T-cell (primary cell): ENCODE measurements around the gene IL4R. TPM values are rescaled to one million over a fixed set of nuclear protein-coding genes. Genes with fewer than 3 reads are reported as not detected.
A peak's percentile ranks its signal among the peaks of the same experiment; 100 is the strongest.

Source experiments
- ATAC-seq, 4 experiments: fragments of 200-7000 bp in 3 of 4; fragments of 150-1000 bp in 1 of 4; cut with Tn5 transposase; replicated peaks in 1 of 4; 1 replicate in 3 of 4; 2 replicates in 1 of 4; pipeline ENCODE4 v1.10.0; 2021; ENCODE audit warnings: moderate library complexity in 3 of 4, mild to moderate bottlenecking in 2 of 4, moderate number of reproducible peaks in 1 of 4
- CTCF ChIA-PET, 2 donors: fragments of 300-600 bp; sonication (Branson Sonifier 250); formaldehyde crosslinking; loops; one replicate each; lab custom pipeline; 2022; ENCODE audit warnings: antibody characterized with exemption in 2 of 2; lab: Charles Lee
- POLR2A ChIA-PET, 2 donors: fragments of 300-600 bp; sonication (Branson Sonifier 250); formaldehyde crosslinking; loops; one replicate each; lab custom pipeline; 2022; ENCODE audit warnings: antibody characterized with exemption in 2 of 2; lab: Charles Lee
- DNase-seq, 35 experiments: peaks; one replicate each; pipeline versions ENCODE4 v3.0.0 to v3.0.0-alpha.2; 2013 to 2023
- H3K27ac ChIP-seq: one replicate; pipeline ENCODE4 v1.5.1; 2013; ENCODE audit warnings: low read length
- H3K27me3 ChIP-seq, 2 experiments: replicated peaks in 1 of 2; 1 replicate in 1 of 2; 2 replicates in 1 of 2; pipeline versions ENCODE4 v1.6.1 to v1.7.0; 2013; ENCODE audit warnings: low read length in 1 of 2, mixed read lengths in 1 of 2; ENCODE audit not compliant: control insufficient read depth in 2 of 2, insufficient read depth in 2 of 2; ENCODE audit errors: extremely low read depth in 1 of 2
- H3K36me3 ChIP-seq, 2 donors: 1 replicate in 1 of 2; 2 replicates in 1 of 2; pipeline versions ENCODE4 v1.6.1 to v1.7.0; 2013; ENCODE audit warnings: low read length in 1 of 2; ENCODE audit not compliant: control insufficient read depth in 2 of 2, insufficient read depth in 1 of 2; ENCODE audit errors: extremely low read depth in 1 of 2
- H3K4me1 ChIP-seq, 2 experiments: 1 replicate in 1 of 2; 2 replicates in 1 of 2; pipeline versions ENCODE4 v1.6.1 to v1.7.0; 2013; ENCODE audit warnings: low read length in 2 of 2, mixed read lengths in 1 of 2; ENCODE audit not compliant: insufficient read depth in 2 of 2, control insufficient read depth in 1 of 2; ENCODE audit errors: extremely low read depth in 1 of 2
- H3K4me3 ChIP-seq, 2 donors: 1 replicate in 1 of 2; 2 replicates in 1 of 2; pipeline versions ENCODE4 v1.5.1 to v1.7.0; 2013; ENCODE audit warnings: mild to moderate bottlenecking in 2 of 2, low read length in 1 of 2, moderate library complexity in 1 of 2; ENCODE audit not compliant: control insufficient read depth in 1 of 2; ENCODE audit errors: extremely low read depth in 1 of 2
- H3K9me3 ChIP-seq: 2 replicates; pipeline ENCODE4 v1.7.0; 2013
- H3K27ac Mint-ChIP-seq, 2 donors: one replicate each; pipeline ENCODE4 v1.8.0; 2020 to 2021; ENCODE audit warnings: mild to moderate bottlenecking in 2 of 2, mixed read lengths in 2 of 2
- H3K27me3 Mint-ChIP-seq, 2 donors: one replicate each; pipeline ENCODE4 v1.8.0; 2021 to 2022; ENCODE audit warnings: mixed read lengths in 2 of 2
- H3K36me3 Mint-ChIP-seq: one replicate; pipeline ENCODE4 v1.8.0; 2021; ENCODE audit warnings: mixed read lengths
- H3K4me1 Mint-ChIP-seq, 3 donors: one replicate each; pipeline ENCODE4 v1.8.0; 2020 to 2022; ENCODE audit warnings: mixed read lengths in 3 of 3, mild to moderate bottlenecking in 1 of 3
- H3K4me3 Mint-ChIP-seq, 3 donors: one replicate each; pipeline ENCODE4 v1.8.0; 2020 to 2022; ENCODE audit warnings: mild to moderate bottlenecking in 3 of 3, mixed read lengths in 3 of 3, moderate library complexity in 3 of 3
- H3K9me3 Mint-ChIP-seq, 3 donors: one replicate each; pipeline ENCODE4 v1.8.0; 2020 to 2022; ENCODE audit warnings: mixed read lengths in 3 of 3
- WGBS: methylation state at CpG from one replicate; pipeline ENCODE4 v1.1.5; 2013; ENCODE audit warnings: missing lambda C conversion rate; ENCODE audit not compliant: insufficient coverage; 5-methylcytosine and 5-hydroxymethylcytosine counted together
- total RNA-seq, 35 experiments: library from RNA in 6 of 35; stranded (reverse) in 6 of 35; fragments of 120-200 nt in 1 of 35; gene quantifications; one replicate each; pipeline versions ENCODE4 v1.2.1 to v1.2.4 and lab custom pipeline; 2013 to 2026

Gene IL4R
- total RNA-seq, 5 donors from 2014 or later (not counting 1 experiment from before 2014, with no cell fraction given), result 186 to 281 (median 221) TPM

DNA sequence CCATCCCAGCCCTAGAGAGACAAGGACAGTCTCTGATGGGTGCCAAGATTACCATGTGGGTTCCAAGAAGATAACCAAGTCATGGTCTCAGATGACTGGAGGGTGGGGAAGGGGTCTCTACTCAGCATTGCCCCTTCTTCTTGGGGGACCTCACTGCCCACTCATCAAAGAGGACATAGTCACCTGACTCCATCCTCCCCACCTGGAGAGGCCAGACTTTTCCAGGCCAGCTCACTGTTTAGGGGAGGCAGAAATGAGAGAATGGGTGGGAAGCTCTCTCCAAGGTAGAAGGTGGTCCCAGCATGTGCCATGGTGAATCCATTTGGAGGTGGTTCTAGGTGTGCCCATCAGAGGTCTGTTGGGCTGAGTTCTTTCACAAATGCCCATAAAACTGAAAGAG lies 67.5 kb downstream of the IL4R start:
- no peaks in the 10 kb centered on the region for H3K36me3 ChIP-seq
- Mint-ChIP-seq H3K4me1 (peaks cover 44 to 54% (median 49%) of the 10 kb centered on the region in 3 donors), H3K27me3 (no peaks in the 10 kb centered on the region), H3K4me3 (no peak overlapping the region), H3K36me3 (peaks cover 5% of the 10 kb centered on the region), H3K27ac (no peak overlapping the region), H3K9me3 (peaks cover 5 to 9% (median 7%) of the 10 kb centered on the region in 3 donors)
- no peak overlapping the region for H3K27ac ChIP-seq
- ChIA-PET CTCF (no interaction called here), POLR2A (no interaction called here)
- no peak overlapping the region for H3K4me3 ChIP-seq
- H3K27me3 ChIP-seq, result no peaks in the 10 kb centered on the region
- DNase-seq (no peak), ATAC-seq (no peak)
- peaks cover 17 to 69% of the 10 kb centered on the region in 2 experiments for H3K4me1 ChIP-seq
- no peaks in the 10 kb centered on the region for H3K9me3 ChIP-seq

DNA sequence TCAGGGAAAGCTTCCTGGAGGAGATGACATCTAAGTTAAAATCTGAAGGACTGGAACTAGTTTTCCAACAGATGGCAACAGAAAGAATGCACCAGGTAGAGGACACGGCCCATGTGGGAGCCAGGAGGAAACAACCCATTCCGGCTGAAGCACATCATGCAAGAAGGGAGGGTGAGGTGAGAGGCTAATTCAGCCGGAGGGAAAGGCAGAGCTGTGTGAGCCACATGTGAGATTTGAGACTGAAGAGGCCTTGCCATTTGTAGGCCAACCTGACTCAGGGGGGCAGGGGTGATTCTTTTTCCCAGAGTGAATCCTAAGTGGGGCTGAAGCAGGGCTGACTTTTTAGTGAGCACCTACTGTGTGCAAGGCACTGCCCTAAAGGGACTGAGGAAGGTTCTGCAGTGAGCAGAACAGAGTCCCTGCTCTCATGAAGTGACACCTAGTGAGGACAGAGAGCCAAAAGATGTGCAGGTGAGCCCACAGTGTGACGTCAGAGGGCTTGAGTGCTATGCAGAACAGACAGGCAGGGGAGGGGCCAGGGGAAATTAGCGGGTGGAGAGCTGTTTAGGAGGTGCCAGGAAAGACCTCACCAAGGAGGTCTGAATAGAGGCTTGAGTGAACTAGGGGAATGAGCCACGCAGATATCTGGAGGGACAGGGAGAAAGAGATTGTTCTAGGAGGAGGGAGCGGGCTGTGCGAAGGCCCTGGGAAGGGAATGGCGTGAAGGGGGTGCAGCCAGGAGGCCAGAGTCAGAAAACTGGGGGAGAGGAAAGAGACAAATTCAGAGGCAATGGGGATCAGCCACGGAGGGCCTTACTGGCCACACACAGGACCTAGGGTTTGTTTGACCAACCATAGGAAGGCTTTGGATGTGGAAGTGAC lies 68.4 kb downstream of the IL4R start:
- peaks cover 37 to 46% (median 41%) of the 10 kb centered on the region in 3 donors for H3K4me1 Mint-ChIP-seq
- peak overlapping the region; percentile 10 to 39 for H3K27ac Mint-ChIP-seq
- no peaks in the 10 kb centered on the region for H3K27me3 ChIP-seq
- ChIA-PET CTCF (no interaction called here), POLR2A (no interaction called here)
- no peak overlapping the region for H3K27ac ChIP-seq
- H3K36me3 Mint-ChIP-seq, result peaks cover 5% of the 10 kb centered on the region
- H3K9me3 ChIP-seq, result no peaks in the 10 kb centered on the region
- 90% methylated on average over 9 of the region's 10 CpGs for WGBS
- ATAC-seq (peak in 1 of 4 experiments; percentile 50), DNase-seq (peak in 2 of 35 experiments; percentile 74 to 76)
- no peaks in the 10 kb centered on the region for H3K27me3 Mint-ChIP-seq
- H3K9me3 Mint-ChIP-seq, result peaks cover 5 to 9% (median 7%) of the 10 kb centered on the region in 3 donors
- peaks cover 16 to 63% of the 10 kb centered on the region in 2 experiments for H3K4me1 ChIP-seq
- no peak overlapping the region for H3K4me3 ChIP-seq
- H3K4me3 Mint-ChIP-seq, result no peak overlapping the region
- H3K36me3 ChIP-seq, result no peaks in the 10 kb centered on the region

DNA sequence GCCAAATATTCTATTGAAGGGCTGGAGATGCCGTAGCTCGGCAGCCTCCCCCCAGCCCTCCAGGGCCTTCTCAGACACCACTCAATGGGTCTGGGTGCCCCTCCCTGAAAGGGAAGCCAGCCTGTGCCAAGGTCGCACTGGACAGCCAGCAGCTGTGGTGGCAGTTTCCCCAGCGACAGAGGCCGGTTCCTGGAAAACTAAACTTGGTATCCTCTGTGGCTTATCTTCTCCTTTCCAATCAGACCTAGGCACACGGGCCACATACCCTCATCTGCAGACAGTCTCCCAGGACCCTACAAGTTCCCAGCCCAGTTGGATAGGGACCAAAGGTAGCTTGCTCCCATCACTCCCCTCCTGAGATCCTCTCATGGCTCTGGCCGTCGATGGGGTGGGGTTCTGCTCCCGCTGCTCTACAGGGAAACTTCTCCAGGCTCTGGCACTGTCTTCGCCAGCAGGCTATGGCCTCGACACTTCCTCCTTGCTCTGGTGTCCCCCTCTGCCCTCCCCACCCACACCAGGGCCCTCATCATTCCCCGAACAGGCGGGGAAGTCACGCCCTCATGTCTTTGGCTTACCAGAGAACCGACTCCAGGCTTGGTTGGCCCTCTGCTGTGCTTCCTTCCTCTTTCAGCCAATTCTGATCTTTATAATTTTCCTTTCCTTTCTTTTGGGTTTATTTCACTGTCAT lies 69.9 kb downstream of the IL4R start:
- Mint-ChIP-seq H3K36me3 (peaks cover 5% of the 10 kb centered on the region), H3K4me1 (peaks cover 23 to 31% (median 27%) of the 10 kb centered on the region in 3 donors), H3K4me3 (no peak overlapping the region), H3K9me3 (peaks cover 5 to 9% (median 7%) of the 10 kb centered on the region in 3 donors), H3K27me3 (no peaks in the 10 kb centered on the region), H3K27ac (peak overlapping the region in 1 of 2 donors; percentile 20)
- DNase-seq, result peak in 2 of 35 experiments; percentile 55 to 57
- ChIA-PET POLR2A (no interaction called here), CTCF (no interaction called here)
- Histone ChIP-seq H3K4me3 (no peak overlapping the region), H3K9me3 (no peaks in the 10 kb centered on the region), H3K36me3 (no peaks in the 10 kb centered on the region), H3K4me1 (peaks cover 5 to 49% of the 10 kb centered on the region in 2 experiments), H3K27me3 (no peaks in the 10 kb centered on the region), H3K27ac (no peak overlapping the region)
- no peak for ATAC-seq
- WGBS, result 89% methylated on average over 12 of the region's 15 CpGs

DNA sequence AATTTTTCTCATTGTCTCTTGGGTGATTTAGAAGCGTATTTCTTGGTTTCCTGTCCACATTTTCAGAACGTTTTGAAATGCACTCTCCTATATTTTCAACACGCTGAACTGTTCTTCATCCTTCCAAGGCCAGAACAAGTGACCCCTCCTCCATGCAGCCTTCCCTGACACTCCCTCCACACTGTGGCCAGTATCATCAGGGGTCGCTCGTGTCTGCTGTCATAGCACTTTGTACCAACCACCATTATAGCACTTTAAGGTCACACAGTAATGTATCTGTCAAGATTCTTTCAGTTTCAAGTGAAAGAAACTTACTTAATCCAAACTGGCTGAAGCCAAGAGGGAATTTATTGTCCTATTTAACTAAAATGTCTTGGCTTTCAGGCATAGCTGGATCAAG lies 70.7 kb downstream of the IL4R start:
- H3K4me3 Mint-ChIP-seq, result no peak overlapping the region
- peaks cover 0 to 41% of the 10 kb centered on the region in 2 experiments for H3K4me1 ChIP-seq
- H3K4me1 Mint-ChIP-seq, result peaks cover 15 to 26% (median 22%) of the 10 kb centered on the region in 3 donors
- no peak for ATAC-seq
- H3K27ac Mint-ChIP-seq, result no peak overlapping the region
- no peaks in the 10 kb centered on the region for H3K27me3 ChIP-seq
- H3K9me3 Mint-ChIP-seq, result peaks cover 5 to 10% (median 9%) of the 10 kb centered on the region in 3 donors
- peak in 1 of 35 experiments; percentile 46 for DNase-seq
- POLR2A ChIA-PET, result no interaction called here
- peaks cover 0 to 1% of the 10 kb centered on the region in 2 donors for H3K27me3 Mint-ChIP-seq
- no peaks in the 10 kb centered on the region for H3K36me3 ChIP-seq
- peaks cover 5% of the 10 kb centered on the region for H3K36me3 Mint-ChIP-seq
- H3K27ac ChIP-seq, result no peak overlapping the region
- CTCF ChIA-PET, result no interaction called here
- no peaks in the 10 kb centered on the region for H3K9me3 ChIP-seq
- WGBS, result 74% methylated on average over 3 of the region's 5 CpGs
- no peak overlapping the region for H3K4me3 ChIP-seq

DNA sequence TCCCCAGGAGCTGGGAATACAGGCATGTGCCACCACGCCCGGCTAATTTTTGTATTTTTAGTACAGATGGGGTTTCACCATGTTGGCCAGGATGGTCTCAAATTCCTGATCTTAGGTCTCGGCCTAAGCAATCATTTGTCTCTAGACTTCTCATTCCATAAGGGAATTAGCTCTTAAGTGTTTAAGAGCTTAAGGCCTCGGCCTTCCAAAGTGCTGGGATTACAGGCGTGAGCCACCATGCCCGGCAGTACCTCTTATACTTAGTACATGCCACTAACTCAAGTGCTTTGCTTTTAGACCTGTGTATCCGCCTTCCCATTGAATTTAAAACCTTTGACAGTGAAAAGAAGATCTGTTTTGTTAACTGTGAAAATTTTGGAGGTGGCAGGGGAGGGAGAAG lies 71.6 kb downstream of the IL4R start:
- 100% methylated on average over 2 of the region's 7 CpGs for WGBS
- no peak overlapping the region for H3K27ac ChIP-seq
- H3K36me3 ChIP-seq, result no peaks in the 10 kb centered on the region
- Mint-ChIP-seq H3K9me3 (peaks cover 5 to 12% (median 6%) of the 10 kb centered on the region in 3 donors), H3K27ac (no peak overlapping the region), H3K36me3 (peaks cover 5% of the 10 kb centered on the region), H3K4me1 (peaks cover 11 to 20% (median 16%) of the 10 kb centered on the region in 3 donors), H3K4me3 (no peak overlapping the region), H3K27me3 (peaks cover 0 to 1% of the 10 kb centered on the region in 2 donors)
- ChIA-PET CTCF (no interaction called here), POLR2A (interaction anchor here in 1 of 2 donors (0.6 kb wide), 1 partner anchor 65 kb away, joined by 3 read pairs; no protein-coding TSS in a partner anchor)
- H3K27me3 ChIP-seq, result no peaks in the 10 kb centered on the region
- H3K4me3 ChIP-seq, result no peak overlapping the region
- no peak for DNase-seq
- no peak for ATAC-seq
- H3K4me1 ChIP-seq, result peaks cover 0 to 39% of the 10 kb centered on the region in 2 experiments
- H3K9me3 ChIP-seq, result no peaks in the 10 kb centered on the region

DNA sequence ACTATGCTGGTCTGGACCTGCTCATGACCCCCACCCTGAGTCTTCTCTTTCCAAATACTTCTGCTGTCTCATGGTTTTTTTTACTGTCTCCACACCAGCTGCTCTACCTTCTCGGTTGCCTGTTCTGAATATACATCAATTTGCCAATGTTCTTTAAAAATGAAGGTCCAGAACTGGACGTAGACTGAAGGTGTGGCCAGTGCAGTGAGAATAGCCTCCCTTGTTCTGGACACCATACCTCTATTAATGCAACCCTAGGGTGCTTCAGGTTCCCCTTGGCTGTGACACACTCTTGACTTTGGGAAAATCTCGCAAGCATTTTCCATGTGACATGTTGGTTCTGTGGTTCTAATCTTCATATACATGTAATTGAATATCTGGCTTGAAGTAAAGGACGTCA lies 72.9 kb downstream of the IL4R start:
- ATAC-seq, result no peak
- no peaks in the 10 kb centered on the region for H3K9me3 ChIP-seq
- no peak overlapping the region for H3K4me3 Mint-ChIP-seq
- no peak for DNase-seq
- H3K27me3 Mint-ChIP-seq, result peaks cover 0 to 1% of the 10 kb centered on the region in 2 donors
- H3K36me3 ChIP-seq, result no peaks in the 10 kb centered on the region
- H3K27ac ChIP-seq, result no peak overlapping the region
- POLR2A ChIA-PET, result no interaction called here
- CTCF ChIA-PET, result no interaction called here
- peaks cover 7 to 14% (median 11%) of the 10 kb centered on the region in 3 donors for H3K4me1 Mint-ChIP-seq
- WGBS, result 100% methylated on average over 2 of the region's 4 CpGs
- H3K27me3 ChIP-seq, result no peaks in the 10 kb centered on the region
- H3K4me1 ChIP-seq, result peaks cover 0 to 34% of the 10 kb centered on the region in 2 experiments
- H3K36me3 Mint-ChIP-seq, result peaks cover 10% of the 10 kb centered on the region
- H3K27ac Mint-ChIP-seq, result no peak overlapping the region
- H3K4me3 ChIP-seq, result no peak overlapping the region
- peaks cover 5 to 17% (median 6%) of the 10 kb centered on the region in 3 donors for H3K9me3 Mint-ChIP-seq
